Panc1 (cell line): ENCODE data around the gene LOX.

ENCODE experiments used
- POLR2AphosphoS5 ChIP-seq: IDR thresholded peaks from 2 replicates; pipeline ENCODE4 v1.6.1; 2012; ENCODE audit warnings: mild to moderate bottlenecking, low read depth, low read length, moderate library complexity
- SIN3A ChIP-seq: IDR thresholded peaks from 2 replicates; pipeline ENCODE4 v1.6.1; 2012; ENCODE audit warnings: low read depth, mild to moderate bottlenecking, low read length, moderate library complexity, borderline replicate concordance; ENCODE audit not compliant: insufficient read depth
- TF ChIP-seq, protein P1 (sequence below): fragments of 450-650 bp; IDR thresholded peaks from 2 replicates; pipeline ENCODE4 v1.5.1; 2017; ENCODE audit warnings: mild to moderate bottlenecking
- TF ChIP-seq, protein P2 (sequence below), 2 experiments: IDR thresholded peaks; 2 replicates each; pipeline ENCODE4 v1.6.1; 2011 to 2012; ENCODE audit warnings: low read depth in 2 of 2, control low read depth in 1 of 2, low read length in 1 of 2, mild to moderate bottlenecking in 1 of 2, moderate library complexity in 1 of 2; ENCODE audit not compliant: insufficient read depth in 1 of 2

DNA sequence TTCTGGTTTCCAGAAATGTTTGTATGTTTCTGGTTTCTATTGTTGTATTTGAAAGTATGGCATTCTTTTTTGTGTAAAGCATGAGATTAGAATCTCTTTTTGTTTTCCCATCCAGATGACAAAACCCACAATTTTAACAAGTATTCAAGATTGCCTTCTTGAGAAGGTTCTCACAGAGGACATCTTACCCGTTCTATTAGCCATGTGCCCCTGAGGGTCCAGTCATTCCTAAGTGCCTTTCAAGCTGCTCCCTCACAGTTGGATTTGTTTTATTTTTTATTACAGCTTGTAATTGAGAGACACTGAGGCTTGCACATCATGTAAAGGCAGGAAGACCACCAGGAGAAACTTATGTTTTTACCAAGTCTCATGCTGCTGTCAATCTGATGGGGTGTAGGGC, 19.3 kb upstream of the LOX start:
- TF ChIP-seq, protein P1, sequence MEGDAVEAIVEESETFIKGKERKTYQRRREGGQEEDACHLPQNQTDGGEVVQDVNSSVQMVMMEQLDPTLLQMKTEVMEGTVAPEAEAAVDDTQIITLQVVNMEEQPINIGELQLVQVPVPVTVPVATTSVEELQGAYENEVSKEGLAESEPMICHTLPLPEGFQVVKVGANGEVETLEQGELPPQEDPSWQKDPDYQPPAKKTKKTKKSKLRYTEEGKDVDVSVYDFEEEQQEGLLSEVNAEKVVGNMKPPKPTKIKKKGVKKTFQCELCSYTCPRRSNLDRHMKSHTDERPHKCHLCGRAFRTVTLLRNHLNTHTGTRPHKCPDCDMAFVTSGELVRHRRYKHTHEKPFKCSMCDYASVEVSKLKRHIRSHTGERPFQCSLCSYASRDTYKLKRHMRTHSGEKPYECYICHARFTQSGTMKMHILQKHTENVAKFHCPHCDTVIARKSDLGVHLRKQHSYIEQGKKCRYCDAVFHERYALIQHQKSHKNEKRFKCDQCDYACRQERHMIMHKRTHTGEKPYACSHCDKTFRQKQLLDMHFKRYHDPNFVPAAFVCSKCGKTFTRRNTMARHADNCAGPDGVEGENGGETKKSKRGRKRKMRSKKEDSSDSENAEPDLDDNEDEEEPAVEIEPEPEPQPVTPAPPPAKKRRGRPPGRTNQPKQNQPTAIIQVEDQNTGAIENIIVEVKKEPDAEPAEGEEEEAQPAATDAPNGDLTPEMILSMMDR, result no peak
- TF ChIP-seq POLR2AphosphoS5 (no peak), SIN3A (no peak)
- TF ChIP-seq, protein P2, sequence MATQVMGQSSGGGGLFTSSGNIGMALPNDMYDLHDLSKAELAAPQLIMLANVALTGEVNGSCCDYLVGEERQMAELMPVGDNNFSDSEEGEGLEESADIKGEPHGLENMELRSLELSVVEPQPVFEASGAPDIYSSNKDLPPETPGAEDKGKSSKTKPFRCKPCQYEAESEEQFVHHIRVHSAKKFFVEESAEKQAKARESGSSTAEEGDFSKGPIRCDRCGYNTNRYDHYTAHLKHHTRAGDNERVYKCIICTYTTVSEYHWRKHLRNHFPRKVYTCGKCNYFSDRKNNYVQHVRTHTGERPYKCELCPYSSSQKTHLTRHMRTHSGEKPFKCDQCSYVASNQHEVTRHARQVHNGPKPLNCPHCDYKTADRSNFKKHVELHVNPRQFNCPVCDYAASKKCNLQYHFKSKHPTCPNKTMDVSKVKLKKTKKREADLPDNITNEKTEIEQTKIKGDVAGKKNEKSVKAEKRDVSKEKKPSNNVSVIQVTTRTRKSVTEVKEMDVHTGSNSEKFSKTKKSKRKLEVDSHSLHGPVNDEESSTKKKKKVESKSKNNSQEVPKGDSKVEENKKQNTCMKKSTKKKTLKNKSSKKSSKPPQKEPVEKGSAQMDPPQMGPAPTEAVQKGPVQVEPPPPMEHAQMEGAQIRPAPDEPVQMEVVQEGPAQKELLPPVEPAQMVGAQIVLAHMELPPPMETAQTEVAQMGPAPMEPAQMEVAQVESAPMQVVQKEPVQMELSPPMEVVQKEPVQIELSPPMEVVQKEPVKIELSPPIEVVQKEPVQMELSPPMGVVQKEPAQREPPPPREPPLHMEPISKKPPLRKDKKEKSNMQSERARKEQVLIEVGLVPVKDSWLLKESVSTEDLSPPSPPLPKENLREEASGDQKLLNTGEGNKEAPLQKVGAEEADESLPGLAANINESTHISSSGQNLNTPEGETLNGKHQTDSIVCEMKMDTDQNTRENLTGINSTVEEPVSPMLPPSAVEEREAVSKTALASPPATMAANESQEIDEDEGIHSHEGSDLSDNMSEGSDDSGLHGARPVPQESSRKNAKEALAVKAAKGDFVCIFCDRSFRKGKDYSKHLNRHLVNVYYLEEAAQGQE (IDR thresholded peaks at IDR 0.05; ENCODE audit: insufficient read depth in 1 of 2, low read depth in 2 of 2, low read length in 1 of 2), result no peak
